Endodermal cell (in vitro differentiated cells): ENCODE measurements around the gene TAS2R1. TPM values are rescaled to one million over a fixed set of nuclear protein-coding genes. Genes with fewer than 3 reads are reported as not detected.

Experiments used
- DNase-seq: peaks from one replicate; pipeline ENCODE4 v3.0.0-alpha.2; 2017
- H3K27ac ChIP-seq: 2 replicates; pipeline ENCODE4 v1.5.1; 2013; ENCODE audit warnings: mild to moderate bottlenecking, low read depth, low read length, moderate library complexity
- H3K27me3 ChIP-seq: 2 replicates; pipeline ENCODE4 v1.6.1; 2013; ENCODE audit warnings: mild to moderate bottlenecking, low read length, moderate library complexity; ENCODE audit not compliant: insufficient read depth, control insufficient read depth, poor library complexity, severe bottlenecking
- H3K36me3 ChIP-seq: 2 replicates; pipeline ENCODE4 v1.7.0; 2013; ENCODE audit warnings: mild to moderate bottlenecking, low read length, moderate library complexity; ENCODE audit not compliant: control insufficient read depth, insufficient read depth
- H3K4me1 ChIP-seq: one replicate; pipeline ENCODE4 v1.7.0; 2013; ENCODE audit warnings: low read length; ENCODE audit not compliant: control insufficient read depth, insufficient read depth
- H3K4me3 ChIP-seq: 2 replicates; pipeline ENCODE4 v1.5.1; 2013; ENCODE audit warnings: mild to moderate bottlenecking, low read length, moderate library complexity
- H3K9ac ChIP-seq: 2 replicates; pipeline ENCODE4 v1.6.1; 2013; ENCODE audit warnings: mild to moderate bottlenecking, low read length, moderate library complexity; ENCODE audit not compliant: poor library complexity, severe bottlenecking; ENCODE audit errors: extremely low read depth
- H3K9me3 ChIP-seq: 2 replicates; pipeline ENCODE4 v1.6.1; 2013; ENCODE audit warnings: mild to moderate bottlenecking, low read length, moderate library complexity; ENCODE audit not compliant: control insufficient read depth
- H3K27ac Mint-ChIP-seq: 2 replicates; pipeline ENCODE4 v1.8.0; 2020; ENCODE audit warnings: mixed read lengths
- H3K27me3 Mint-ChIP-seq: 2 replicates; pipeline ENCODE4 v1.8.0; 2021; ENCODE audit warnings: mild to moderate bottlenecking, mixed read lengths; ENCODE audit not compliant: insufficient read depth
- H3K36me3 Mint-ChIP-seq: 2 replicates; pipeline ENCODE4 v1.8.0; 2020; ENCODE audit warnings: low read depth, mixed read lengths
- H3K4me1 Mint-ChIP-seq: 2 replicates; pipeline ENCODE4 v1.8.0; 2020; ENCODE audit warnings: mixed read lengths
- H3K4me3 Mint-ChIP-seq: 2 replicates; pipeline ENCODE4 v1.8.0; 2020; ENCODE audit warnings: mild to moderate bottlenecking, moderate library complexity, mixed read lengths
- H3K9me3 Mint-ChIP-seq: 2 replicates; pipeline ENCODE4 v1.8.0; 2020; ENCODE audit warnings: mild to moderate bottlenecking, mixed read lengths
- WGBS, 2 experiments: methylation state at CpG; one replicate each; pipeline versions ENCODE4 v1.1.5 to v1.1.7; 2013; ENCODE audit warnings: missing lambda C conversion rate in 2 of 2, mixed read lengths in 1 of 2; ENCODE audit not compliant: insufficient coverage in 1 of 2, insufficient read length in 1 of 2; 5-methylcytosine and 5-hydroxymethylcytosine counted together
- total RNA-seq, 2 donors: library from RNA; stranded (reverse); fragmentation: NEBNext Ultra II Directional in 1 of 2; extraction: Animal tissue kit (Norgen Biotek cat#: 25700) in 1 of 2; gene quantifications; 2 replicates in 1 of 2; 3 replicates in 1 of 2; pipeline ENCODE4 v1.2.1, GENCODE V29; 2021
- TF ChIP-seq, protein P1 (sequence below): fragments of 200-600 bp; sonication (generic); conservative IDR thresholded peaks from 2 replicates; pipeline ENCODE4 v1.5.0; 2021; ENCODE audit warnings: antibody characterized with exemption, mild to moderate bottlenecking

Gene TAS2R1
- total RNA-seq, 2 donors from 2014 or later, result 0.24 TPM; not detected in 1

DNA sequence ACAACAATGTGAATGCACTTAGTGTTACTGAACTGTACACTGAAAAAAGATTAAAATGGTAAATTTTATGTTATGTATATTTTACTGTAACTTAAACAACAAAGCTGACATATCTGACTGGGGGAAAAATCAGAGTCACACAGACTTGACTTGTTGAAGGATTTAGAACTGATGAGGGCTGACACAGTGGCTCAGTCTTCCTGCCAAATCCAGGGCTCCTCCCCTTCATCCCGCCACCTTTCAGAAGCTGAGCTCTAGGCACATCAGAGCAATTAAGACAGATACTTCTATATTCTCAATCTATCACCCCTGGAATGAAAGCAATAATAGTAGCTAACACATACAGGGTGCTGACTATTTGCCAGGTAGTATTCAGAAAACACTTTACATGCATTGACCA is 27.7 kb upstream of the TAS2R1 start:
- H3K9me3 ChIP-seq, result peaks cover 17% of the 10 kb centered on the region
- Mint-ChIP-seq H3K27ac (no peak overlapping the region), H3K36me3 (no peaks in the 10 kb centered on the region), H3K27me3 (no peaks in the 10 kb centered on the region), H3K9me3 (peaks cover 8% of the 10 kb centered on the region), H3K4me3 (no peak overlapping the region), H3K4me1 (no peaks in the 10 kb centered on the region)
- H3K27me3 ChIP-seq, result no peaks in the 10 kb centered on the region
- 92 to 100% methylated on average over 1 of the region's 1 CpG for WGBS, 2 experiments
- no peak overlapping the region for H3K4me3 ChIP-seq
- no peak for DNase-seq
- no peak overlapping the region for H3K27ac ChIP-seq
- no peak overlapping the region for H3K9ac ChIP-seq
- no peaks in the 10 kb centered on the region for H3K36me3 ChIP-seq
- H3K4me1 ChIP-seq, result peaks cover 3% of the 10 kb centered on the region
- TF ChIP-seq, protein P1, sequence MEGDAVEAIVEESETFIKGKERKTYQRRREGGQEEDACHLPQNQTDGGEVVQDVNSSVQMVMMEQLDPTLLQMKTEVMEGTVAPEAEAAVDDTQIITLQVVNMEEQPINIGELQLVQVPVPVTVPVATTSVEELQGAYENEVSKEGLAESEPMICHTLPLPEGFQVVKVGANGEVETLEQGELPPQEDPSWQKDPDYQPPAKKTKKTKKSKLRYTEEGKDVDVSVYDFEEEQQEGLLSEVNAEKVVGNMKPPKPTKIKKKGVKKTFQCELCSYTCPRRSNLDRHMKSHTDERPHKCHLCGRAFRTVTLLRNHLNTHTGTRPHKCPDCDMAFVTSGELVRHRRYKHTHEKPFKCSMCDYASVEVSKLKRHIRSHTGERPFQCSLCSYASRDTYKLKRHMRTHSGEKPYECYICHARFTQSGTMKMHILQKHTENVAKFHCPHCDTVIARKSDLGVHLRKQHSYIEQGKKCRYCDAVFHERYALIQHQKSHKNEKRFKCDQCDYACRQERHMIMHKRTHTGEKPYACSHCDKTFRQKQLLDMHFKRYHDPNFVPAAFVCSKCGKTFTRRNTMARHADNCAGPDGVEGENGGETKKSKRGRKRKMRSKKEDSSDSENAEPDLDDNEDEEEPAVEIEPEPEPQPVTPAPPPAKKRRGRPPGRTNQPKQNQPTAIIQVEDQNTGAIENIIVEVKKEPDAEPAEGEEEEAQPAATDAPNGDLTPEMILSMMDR, result no peak

DNA sequence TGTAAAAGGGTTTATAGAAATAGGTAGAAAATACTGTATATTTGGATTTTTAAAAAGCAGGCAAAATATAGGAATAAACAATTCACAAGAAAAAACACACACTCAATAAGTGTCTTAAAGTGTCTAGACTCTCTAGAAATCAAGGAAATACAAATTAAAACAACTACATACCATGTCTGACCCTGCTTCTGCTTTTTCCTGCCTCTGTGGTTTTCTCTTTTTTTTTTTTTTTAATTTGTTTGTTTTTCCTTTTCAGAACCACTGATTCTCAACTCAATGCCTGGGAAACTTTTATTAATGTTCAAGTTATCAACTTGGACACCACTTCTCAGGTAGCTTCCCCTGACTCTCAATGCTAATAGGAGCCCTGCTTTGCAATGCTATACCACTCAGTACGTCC is 25.5 kb upstream of the TAS2R1 start:
- DNase-seq, result no peak
- Histone ChIP-seq H3K36me3 (no peaks in the 10 kb centered on the region), H3K27ac (no peak overlapping the region), H3K4me3 (no peak overlapping the region), H3K9me3 (peaks cover 15% of the 10 kb centered on the region), H3K4me1 (no peaks in the 10 kb centered on the region), H3K27me3 (no peaks in the 10 kb centered on the region), H3K9ac (no peak overlapping the region)
- TF ChIP-seq, protein P1, result no peak
- Mint-ChIP-seq H3K27me3 (no peaks in the 10 kb centered on the region), H3K4me1 (no peaks in the 10 kb centered on the region), H3K36me3 (no peaks in the 10 kb centered on the region), H3K27ac (no peak overlapping the region), H3K4me3 (no peak overlapping the region), H3K9me3 (peaks cover 7% of the 10 kb centered on the region)
- WGBS, 2 experiments, result 88 to 100% methylated on average over 1 of the region's 1 CpG

DNA sequence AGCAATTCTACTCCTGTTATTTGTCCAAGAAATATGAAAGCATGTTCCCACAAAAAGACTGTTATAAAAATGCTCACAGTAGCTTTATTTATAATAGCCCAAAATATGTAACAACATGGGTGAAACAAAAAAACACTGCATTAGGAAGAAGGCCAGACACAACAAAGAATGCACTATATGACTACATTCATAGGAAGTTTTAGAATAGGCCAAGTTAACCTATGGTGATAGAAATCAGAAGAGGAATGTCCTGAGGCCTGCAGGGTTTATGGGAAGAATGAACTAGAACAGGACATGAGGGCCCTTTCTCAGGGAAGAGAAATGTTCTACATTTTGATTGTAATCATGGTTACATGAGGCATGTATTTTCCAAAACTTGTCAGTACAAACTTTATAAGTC is 24.7 kb upstream of the TAS2R1 start:
- H3K27ac ChIP-seq, result no peak overlapping the region
- Mint-ChIP-seq H3K27me3 (no peaks in the 10 kb centered on the region), H3K4me3 (no peak overlapping the region), H3K27ac (no peak overlapping the region), H3K4me1 (no peaks in the 10 kb centered on the region), H3K36me3 (no peaks in the 10 kb centered on the region), H3K9me3 (peaks cover 3% of the 10 kb centered on the region)
- DNase-seq, result no peak
- H3K4me1 ChIP-seq, result no peaks in the 10 kb centered on the region
- H3K9ac ChIP-seq, result no peak overlapping the region
- H3K36me3 ChIP-seq, result no peaks in the 10 kb centered on the region
- no peaks in the 10 kb centered on the region for H3K27me3 ChIP-seq
- peaks cover 11% of the 10 kb centered on the region for H3K9me3 ChIP-seq
- TF ChIP-seq, protein P1, result no peak
- no peak overlapping the region for H3K4me3 ChIP-seq
